ENCODE data around the gene SNX33. TPM values are rescaled to one million over a fixed set of nuclear protein-coding genes. Genes with fewer than 3 reads are reported as not detected.
A peak's percentile ranks its signal among the peaks of the same experiment; 100 is the strongest.

Gene SNX33
- total RNA-seq, 2 donors from 2014 or later = 19.8 to 21.8 TPM

GRCh38 chr15:75666823-75667501 is 19.2 kb downstream of the SNX33 start:
- peak; percentile 63 for ATAC-seq
- 72 to 75% methylated on average over 11 to 15 of the region's 15 CpGs for WGBS, 2 donors
- intact Hi-C loops (cut with DNase I) = no loop called here

GRCh38 chr15:75669191-75669878 is 21.6 kb downstream of the SNX33 start:
- ATAC-seq (no peak), DNase-seq (peak; percentile 33 to 86 (median 58))
- H3K9me3 ChIP-seq = no peaks in the 10 kb centered on the region
- intact Hi-C loops (cut with DNase I) = no loop called here
- WGBS, 2 donors = 68 to 75% methylated on average over 12 to 14 of the region's 14 CpGs
- H3K27ac ChIP-seq = peak overlapping the region in 2 of 4 donors; percentile 31 to 49
- TF ChIP-seq CTCF (IDR thresholded peaks at IDR 0.05) (no peak), POLR2A (IDR thresholded peaks at IDR 0.05) (no peak)
- H3K4me1 ChIP-seq = peaks cover 58% of the 10 kb centered on the region
- H3K4me3 ChIP-seq = no peak overlapping the region
- H3K36me3 ChIP-seq (replicated peaks in 1 of 2; ENCODE audit: insufficient read depth in 1 of 2, low read depth in 2 of 2) = no peaks in the 10 kb centered on the region
- no peaks in the 10 kb centered on the region for H3K27me3 ChIP-seq

More at GRCh38 chr15:75666823-75667501, 19.2 kb downstream of the SNX33 start:
- Histone ChIP-seq H3K36me3 (replicated peaks in 1 of 2; ENCODE audit: insufficient read depth in 1 of 2, low read depth in 2 of 2) (no peaks in the 10 kb centered on the region), H3K9me3 (no peaks in the 10 kb centered on the region), H3K4me1 (peaks cover 62% of the 10 kb centered on the region), H3K27ac (peak overlapping the region; percentile 15 to 72 (median 40)), H3K27me3 (no peaks in the 10 kb centered on the region), H3K4me3 (no peak overlapping the region)
- TF ChIP-seq CTCF (IDR thresholded peaks at IDR 0.05) = no peak
- peak in 2 of 3 donors; percentile 9 to 37 for TF ChIP-seq POLR2A (IDR thresholded peaks at IDR 0.05)
- DNase-seq = peak; percentile 46 to 68 (median 57)

- no peak for ATAC-seq
- Histone ChIP-seq H3K4me1 (peaks cover 53% of the 10 kb centered on the region), H3K27ac (no peak overlapping the region), H3K36me3 (replicated peaks in 1 of 2; ENCODE audit: insufficient read depth in 1 of 2, low read depth in 2 of 2) (no peaks in the 10 kb centered on the region), H3K9me3 (no peaks in the 10 kb centered on the region), H3K27me3 (no peaks in the 10 kb centered on the region), H3K4me3 (no peak overlapping the region)
- WGBS, 2 donors = 76 to 83% methylated on average over 4 to 6 of the region's 6 CpGs
- TF ChIP-seq POLR2A (IDR thresholded peaks at IDR 0.05) (no peak), CTCF (IDR thresholded peaks at IDR 0.05) (no peak)
- no peak for DNase-seq
- intact Hi-C loops (cut with DNase I) = no loop called here
Measured at GRCh38 chr15:75669879-75670212, 22.1 kb downstream of the SNX33 start.

GRCh38 chr15:75671730-75672602 is 24.3 kb downstream of the SNX33 start:
- ATAC-seq = no peak
- whole genome bisulfite sequencing, 2 donors = 72 to 73% methylated on average over 6 to 11 of the region's 11 CpGs

More at GRCh38 chr15:75671730-75672602, 24.3 kb downstream of the SNX33 start:
- Histone ChIP-seq H3K36me3 (replicated peaks in 1 of 2; ENCODE audit: insufficient read depth in 1 of 2, low read depth in 2 of 2) (no peaks in the 10 kb centered on the region), H3K4me1 (peaks cover 41% of the 10 kb centered on the region), H3K9me3 (no peaks in the 10 kb centered on the region), H3K27ac (peak overlapping the region in 2 of 4 donors; percentile 62 to 64), H3K27me3 (no peaks in the 10 kb centered on the region), H3K4me3 (no peak overlapping the region)
- TF ChIP-seq CTCF (IDR thresholded peaks at IDR 0.05) = no peak
- no peak for TF ChIP-seq POLR2A (IDR thresholded peaks at IDR 0.05)
- DNase-seq = no peak
- intact Hi-C loops (cut with DNase I) = no loop called here

Data from body of pancreas (tissue), 4 donors.